HG02943 (cell line): ENCODE measurements around the gene B3GALNT2.
A peak's percentile ranks its signal among the peaks of the same experiment; 100 is the strongest.
"Not testable (repeated sequence)": the region's sequence is repeated elsewhere in the genome, so short reads cannot be mapped to it uniquely, and the experiment has no call there.

Experiments
- ATAC-seq: cut with Tn5 transposase; IDR thresholded peaks from one replicate; pipeline ENCODE4 v1.9.1; 2021; ENCODE audit warnings: mild to moderate bottlenecking, low read depth, moderate library complexity; ENCODE audit not compliant: unreplicated experiment

Gene B3GALNT2

DNA sequence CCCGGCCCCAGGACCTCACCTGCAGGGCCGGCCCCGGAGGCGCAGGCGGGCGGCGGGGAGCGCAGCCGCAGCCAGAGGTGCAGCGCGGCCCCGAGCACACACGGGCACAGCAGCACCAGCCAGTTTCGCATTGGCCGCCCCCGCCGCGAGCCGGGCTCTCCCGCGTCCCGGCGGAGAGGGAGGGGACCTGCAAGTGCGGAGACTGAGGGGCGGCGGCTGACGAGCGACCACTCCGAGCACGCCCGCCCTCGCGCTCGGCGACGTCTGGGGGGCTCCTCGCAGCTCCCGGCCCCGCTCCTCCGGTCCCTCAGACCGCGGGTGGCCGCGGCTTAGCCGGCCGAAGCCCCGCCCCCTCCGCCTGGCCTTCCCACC, at the start of gene B3GALNT2:
B3GALNT2 (minus strand) TSS at position 331 of the 372 bp plus-strand sequence; CDS start at position 131, 200 bp downstream.
- peak; percentile 45 for ATAC-seq

DNA sequence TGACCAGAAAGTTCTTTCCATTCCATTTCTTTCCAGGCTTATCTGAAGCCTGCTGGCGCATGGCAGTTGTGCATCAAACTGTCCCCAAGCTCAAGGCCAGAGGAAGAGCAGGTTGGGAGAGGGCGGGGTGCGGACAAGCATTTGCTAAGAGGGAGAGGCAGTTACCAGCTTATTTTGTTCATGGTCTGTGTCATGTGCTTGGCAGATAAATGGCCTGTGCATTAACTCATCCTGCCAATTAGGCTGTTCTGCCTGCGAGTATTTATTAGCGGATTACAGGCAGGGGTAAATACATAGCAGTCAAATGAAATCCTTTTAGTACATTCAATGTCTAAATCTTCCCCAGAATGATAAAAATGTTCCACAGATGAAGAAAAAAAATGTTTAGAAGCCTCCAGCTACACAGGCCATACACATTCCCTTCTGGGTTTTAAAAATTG, 48.9 kb upstream of the B3GALNT2 start:
- no peak for ATAC-seq

DNA sequence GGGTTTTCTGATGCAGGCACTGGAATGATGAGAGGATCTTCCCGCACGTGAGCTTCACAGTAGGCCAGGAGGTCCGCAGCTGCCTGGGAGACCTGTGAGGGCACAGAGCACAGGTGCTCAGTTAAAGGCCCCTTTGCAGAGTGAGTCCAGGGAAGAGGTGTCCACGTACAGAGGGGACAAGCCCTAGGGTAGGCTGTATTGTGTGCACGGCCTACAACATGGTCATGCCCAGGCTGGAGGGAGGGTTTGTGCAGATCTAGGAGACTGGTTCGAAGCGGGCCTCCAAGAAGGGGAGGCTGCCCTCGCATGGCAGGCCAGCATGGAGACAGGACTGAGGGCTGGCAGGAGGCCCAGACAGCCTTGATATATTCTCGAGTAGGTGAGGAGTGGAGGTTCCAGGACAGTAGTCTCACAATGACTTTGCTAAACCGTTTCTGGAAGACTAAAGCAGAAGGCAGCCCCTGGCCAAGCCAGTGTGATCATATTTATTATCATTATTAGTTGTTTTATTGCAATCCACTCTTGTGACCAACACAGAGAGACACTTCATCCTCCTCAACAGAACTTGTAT, 48.0 kb upstream of the B3GALNT2 start:
- ATAC-seq: no peak

DNA sequence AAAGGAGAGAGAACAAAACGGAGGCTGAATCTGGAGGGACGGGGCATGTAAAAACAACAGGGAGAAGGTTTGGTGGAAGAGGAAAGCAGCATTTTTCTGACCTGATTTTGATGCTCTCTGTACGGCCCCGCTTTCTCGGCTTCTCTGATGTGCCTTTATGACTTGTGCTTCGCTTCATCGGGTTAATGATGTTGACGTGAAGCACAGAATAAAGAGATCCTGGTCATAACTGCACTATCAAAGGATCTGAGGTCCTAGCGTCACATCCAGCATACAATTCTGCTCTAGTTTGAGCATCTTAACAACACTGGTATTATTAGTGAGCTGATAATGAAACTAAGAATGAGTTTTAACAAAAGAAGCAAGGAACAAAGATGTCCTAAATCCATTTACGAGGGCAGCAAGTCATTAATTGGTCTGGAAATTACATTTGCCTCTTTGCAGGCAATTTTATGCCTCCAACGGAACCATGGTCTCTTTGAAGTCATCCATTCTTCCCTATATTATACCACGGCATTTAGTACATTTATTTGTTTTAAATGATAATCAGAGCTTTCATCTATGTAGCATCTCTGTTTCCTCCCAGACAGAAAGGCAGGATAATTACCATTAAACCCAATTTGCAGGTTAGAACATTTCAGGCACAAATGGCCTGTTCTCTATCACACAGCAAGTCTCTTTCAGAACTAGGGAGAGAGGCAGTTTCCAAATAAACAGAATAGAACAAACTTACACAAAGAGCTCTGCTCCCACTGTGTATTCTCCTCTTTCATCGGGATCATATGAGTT, 45.3 kb upstream of the B3GALNT2 start:
- ATAC-seq: no peak

DNA sequence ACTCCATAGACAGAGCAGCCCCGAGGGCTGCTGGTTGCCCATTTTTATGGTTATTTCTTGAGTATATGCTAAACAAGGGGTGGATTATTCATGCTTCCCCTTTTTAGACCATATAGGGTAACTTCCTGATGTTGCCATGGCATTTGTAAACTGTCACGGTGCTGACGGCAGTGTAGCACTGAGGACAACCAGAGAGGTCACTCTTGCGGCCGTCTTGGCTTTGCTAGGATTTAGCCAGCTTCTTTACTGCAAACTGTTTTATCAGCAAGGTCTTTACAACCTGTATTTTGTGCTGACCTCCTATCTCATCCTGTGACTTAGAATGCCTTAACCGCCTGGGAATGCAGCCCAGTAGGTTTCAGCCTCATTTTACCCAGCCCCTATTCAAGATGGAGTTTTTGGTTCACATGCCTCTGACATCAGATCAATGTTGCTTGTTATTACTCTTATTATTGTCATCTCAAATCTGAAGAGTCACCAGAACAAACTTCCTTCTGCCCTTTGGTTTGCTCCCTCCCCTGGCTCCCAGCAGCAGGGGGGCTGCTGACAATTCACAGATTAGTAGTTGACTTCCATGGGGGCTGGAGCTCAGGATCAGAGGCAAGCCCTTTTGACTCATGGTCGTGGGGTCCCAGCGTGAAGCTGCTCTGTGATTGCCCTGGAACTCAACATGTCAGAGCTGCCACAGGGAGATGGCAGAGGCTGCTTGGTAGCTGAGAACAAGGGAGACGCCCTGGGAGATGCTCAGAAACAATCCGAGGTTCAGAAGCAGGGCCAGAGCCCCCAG, 42.3 kb upstream of the B3GALNT2 start:
- not testable (repeated sequence) for ATAC-seq

DNA sequence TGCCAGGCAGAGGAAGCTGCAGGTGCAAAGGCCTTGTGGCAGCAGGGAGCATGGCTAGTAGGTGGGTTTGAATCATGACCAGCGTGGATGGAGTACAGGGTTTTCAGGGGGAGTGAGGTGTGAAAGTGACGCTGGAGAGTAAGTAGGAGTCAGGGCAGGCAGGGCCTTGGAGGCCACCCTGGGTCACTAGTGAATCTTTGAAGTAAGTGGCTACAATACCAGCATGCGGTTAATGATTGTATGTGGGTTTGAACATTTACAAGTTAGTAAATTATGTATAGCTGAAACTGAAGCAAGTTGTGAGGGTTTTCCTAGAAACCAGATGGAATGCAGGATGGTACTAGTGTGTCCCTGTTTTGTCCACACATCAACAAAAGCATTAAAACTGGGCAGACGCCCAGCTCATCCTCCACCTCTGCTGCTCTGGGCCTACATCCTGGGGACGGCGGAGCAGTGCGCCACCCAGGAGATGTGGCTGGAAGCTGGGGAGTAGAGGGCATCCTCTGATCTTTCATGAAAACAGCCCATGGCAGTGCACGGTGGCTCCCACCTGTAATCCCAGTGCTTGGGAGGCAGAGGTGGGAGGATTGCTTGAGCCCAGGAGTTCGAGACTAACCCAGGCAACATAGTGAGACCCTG, 41.2 kb upstream of the B3GALNT2 start:
- ATAC-seq: no peak

DNA sequence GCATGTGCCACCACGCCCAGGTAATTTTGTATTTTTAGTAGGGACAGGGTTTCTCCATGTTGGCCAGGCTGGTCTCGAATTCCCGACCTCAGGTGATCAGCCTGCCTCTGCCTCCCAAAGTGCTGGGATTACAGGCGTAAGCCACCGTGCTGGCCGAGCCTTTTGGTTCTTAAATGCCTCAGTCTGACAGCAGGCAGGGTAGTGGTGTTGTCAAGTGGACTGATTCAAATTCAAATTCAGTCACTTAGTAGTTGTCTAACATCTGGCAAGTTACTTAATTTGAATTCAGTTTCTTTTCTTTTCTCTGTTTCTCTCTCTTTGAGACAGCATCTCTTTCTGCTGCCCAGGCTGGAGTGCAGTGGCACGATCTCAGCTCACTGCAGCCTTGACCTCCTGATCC, 38.6 kb upstream of the B3GALNT2 start:
- ATAC-seq: not testable (repeated sequence)

DNA sequence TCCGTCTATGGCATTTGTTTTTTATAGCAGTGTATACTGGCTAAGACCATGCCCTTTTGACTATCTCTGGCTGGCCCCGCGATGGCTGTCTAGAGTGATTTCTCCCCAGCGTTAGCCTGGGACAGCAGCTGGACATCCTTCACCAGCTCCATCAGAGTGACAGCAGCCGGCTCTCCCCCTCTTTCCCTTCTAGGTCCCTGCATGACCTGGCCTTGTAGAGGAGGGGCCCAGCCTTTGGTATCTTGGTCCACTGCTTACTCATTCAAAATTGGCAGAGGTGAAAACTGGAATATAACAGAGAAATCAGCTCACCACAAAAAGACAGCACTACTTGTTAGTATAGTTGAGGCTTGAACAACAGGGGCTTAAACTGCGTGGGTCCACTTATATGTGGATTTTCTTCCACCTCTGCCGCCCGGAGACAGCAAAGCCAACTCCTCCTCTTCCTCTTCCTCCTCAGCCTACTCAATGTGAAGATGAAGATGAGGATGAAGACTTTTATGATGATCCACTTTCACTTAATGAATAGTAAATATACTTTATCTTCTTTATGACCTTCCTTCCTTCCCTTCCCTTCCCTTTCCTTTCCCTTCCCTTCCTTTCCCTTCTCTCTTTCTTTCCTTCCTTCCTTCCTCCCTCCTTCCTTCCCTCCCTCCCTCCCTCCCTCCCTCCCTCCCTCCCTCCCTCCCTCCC, 29.4 kb upstream of the B3GALNT2 start:
- ATAC-seq: no peak

DNA sequence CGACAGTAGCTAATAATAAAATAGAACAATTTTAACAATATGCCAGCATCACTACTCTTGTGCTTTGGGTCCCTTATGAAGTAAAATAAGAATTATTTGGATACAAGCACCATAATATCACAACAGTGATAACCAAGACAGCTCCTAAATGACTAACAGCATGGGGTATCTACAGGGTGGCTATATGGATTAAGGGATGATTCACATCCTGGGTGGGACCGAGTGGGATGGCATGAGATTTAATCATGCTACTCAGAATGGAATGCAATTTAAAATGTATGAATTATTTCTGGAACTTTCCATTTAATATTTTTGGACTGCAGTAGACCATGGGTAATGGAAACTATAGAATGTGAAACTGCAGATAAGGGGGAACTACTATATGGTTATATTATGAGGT, 28.1 kb upstream of the B3GALNT2 start:
- no peak for ATAC-seq

DNA sequence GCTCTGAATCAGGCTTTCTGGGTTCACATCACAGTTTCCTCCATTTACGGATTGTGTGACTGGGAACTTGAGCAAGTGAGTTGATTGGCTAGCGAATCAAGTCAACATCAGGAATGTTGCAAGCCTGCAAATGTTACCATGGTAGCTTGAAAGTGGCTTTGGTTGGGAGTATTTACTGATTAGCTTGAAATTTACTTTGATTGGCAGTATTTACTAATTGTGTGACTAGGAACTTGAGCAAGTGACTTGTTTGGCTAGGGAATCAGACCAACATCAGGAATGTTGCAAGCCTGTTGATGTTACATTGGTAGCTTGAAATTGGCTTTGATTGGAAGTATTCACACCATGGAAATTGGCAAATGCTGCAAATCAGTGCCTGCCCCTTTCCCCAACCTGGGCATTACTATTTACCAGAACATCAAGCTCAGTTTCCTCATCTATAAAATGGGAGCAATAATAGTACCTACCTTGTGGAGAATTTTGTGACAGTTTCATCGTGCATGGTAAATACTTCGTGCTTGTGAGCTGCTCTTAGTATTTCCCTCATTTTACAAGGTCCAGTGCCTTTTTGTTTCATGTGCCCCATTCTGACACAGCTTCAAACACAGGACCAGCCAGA, 23.1 kb upstream of the B3GALNT2 start:
- ATAC-seq: no peak

DNA sequence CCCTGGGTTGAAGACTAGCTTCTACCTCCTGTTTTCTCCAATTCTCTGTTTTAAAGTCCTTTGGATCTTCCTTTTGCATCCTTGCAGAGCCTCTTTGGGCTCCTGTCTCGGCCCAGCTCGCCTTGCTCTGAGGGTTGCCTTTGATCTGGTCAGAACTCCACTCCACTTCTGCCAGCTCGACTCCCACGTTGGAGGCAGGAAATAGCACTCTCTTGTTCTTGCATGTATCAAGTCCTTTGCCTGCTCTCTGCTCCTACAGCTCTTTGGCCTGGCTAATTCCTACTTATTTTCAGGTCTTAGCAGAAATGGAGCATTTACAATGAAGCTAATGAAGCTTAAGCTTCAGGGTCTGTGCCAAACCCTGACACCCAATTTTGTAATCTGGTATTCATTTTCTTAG, 21.1 kb upstream of the B3GALNT2 start:
- no peak for ATAC-seq

DNA sequence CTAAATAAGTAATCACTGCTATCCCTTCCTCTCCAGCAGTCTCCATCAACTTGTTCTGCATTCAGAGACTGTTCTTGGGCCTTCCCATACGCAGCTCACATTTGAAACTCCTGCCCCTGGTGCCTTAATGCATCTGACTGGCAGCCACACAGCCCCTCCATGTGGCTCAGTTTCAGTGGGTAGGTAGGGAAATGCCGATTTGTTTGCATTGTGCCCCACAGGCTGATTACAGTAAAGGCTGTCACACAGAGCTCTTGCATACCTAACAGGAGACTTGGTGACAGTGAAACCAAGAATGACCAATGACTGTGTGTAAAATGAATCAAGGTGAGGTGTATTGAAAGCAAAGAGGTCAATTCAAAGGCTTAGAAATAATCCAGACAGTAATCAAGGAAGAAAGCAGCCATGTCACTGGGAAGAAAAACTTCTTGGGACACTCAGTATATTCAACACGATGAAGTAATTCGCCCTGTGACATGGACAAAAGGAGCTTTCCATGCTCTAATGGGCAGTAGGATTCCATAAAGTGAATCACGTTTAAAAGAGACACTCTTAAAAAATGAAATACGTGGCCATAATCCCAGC, 12.7 kb upstream of the B3GALNT2 start:
- no peak for ATAC-seq

DNA sequence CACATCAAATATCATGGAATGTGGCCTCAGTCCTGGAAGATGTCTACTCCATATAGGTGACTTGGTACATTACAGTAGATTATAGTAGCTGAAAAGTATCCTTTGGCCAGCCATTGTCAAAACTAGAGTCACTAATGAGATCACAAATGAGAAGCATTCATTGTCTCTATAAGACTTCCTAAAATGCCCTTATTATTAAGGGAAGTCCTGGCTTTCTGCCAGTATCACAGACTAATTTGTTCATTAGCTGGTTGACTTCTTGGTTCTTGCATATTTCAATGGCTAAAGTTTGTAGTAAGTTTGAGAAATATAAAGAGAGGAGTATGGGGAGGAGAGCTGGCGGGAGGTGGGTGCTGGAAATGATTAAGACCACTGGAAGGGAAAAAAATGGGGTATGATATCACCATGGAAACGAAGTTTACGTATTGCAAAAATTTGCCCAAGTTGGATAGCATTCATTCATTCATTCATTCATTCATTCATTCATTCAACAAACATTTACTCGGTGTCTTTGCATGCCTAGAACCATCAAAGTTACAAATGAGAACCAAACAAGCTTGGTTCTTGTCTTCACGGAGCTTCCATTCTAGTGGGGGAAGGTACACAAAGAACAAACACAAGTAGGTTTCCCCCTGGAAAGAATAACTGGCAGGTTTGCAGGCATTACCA, 11.7 kb upstream of the B3GALNT2 start:
- ATAC-seq: no peak

DNA sequence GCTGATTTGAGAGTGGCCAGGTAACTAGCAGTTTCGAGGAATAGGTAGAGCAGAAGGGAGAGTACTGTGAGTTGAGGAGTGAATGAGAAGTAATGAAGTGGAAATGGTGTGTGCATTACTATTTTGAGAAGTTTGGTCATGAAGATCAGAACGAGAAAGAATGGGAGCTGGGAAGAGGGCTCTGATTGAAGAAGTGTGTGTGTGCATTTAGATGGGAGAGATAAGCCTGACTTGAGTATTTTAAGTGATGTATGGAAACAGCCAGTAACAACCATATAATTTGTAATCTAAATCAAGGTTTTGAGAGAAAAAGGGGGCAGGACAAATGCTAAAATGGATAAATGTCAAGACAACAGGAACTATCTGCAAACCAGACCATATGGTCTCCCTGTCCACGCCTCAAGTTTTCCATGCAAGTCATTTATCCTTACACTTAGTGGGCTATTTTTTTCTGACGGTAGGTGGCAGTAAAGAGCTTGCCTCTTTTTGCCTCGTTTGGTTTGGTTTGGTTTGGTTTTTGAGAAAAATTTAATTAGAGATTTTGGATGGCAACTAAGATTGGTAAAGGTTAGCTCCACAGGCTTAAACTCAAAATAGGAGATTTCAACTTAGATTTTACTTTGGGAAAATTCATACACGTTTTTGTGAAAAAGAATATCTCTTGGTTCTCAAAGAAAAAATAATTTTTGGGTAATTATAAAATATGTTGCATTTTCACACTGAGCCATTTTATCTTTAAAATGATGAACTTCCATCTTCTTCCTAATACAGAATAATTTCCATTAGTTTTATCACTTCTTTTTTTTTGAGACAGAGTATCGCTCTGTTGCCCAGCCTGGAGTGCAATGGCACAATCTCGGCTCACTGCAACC, 9.5 kb upstream of the B3GALNT2 start:
- no peak for ATAC-seq

DNA sequence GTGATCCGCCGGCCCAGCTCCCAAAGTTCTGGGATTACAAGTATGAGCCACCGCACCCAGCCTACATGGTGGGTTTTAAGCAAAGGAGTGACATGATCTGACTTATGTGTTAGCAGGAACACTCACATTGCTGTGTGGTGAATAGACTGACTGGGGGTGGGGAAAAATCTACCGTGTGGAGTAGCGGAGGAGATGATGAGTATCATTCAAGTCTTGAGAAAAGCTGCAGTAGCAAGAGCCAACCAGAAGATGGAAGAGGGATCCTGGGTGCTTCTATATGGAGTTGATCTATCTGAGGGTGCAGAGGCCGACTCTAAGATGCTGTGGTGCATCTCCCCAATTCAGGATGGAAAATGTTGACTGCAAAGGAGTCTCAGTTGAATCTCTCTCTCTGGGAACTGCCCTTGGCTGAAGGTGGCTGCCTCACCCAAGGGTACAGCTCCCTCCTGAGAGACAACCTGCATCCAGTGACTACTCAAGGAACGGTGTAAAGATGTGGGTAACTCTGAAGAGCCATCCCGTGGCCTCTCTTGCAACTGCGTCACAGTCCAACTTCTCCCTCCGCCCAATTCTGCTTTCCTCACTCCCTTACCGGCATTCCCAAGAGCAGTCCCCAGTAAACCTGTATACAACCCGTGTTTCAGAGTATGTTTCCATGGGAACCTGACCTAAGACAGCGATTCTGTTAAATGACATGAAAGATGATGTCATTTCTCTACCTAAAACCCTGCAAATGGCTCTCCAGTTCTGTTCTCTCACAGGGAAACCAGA, 7.4 kb upstream of the B3GALNT2 start:
- ATAC-seq: no peak

DNA sequence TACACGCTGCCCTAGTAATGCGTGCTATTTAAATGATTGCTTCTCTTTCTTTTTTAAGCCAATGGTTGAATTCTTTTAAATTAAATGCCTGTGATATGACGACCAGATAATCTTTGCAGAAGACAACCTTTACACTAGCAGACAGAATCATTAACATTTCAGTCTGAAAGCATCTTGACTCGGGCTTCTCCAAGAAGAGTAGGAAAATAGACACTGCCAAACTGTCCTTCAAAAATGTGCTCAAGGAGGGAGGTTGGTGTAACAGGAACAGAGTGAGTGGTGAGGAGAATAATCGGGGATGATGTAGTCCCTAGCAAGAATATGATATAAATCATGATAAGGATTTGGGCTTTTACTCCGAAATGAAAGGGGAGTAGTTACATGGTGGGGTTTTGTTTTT, 6.6 kb upstream of the B3GALNT2 start:
- no peak for ATAC-seq

DNA sequence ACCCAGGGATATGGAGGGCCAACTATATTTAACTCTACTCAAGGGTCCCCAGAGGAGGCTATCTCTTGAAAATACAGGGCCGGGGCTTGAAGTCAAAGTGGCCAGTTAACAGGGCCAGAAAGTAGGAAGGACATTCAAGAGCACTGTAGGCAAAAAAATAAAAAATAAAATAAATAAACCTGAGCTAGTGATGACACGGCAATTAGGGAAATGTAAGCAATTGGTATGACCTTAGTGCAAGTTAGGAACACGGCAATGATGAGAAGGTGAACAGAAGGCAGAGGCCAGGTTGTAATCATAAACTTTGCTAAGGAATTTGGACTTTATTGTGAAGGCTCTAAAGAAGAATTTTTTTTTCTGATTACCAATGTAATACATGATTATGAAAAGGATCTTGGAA, 3.4 kb upstream of the B3GALNT2 start:
- ATAC-seq: no peak
